Amniotic epithelial cell (primary cell): ENCODE data around the gene TLE2.
A peak's percentile ranks its signal among the peaks of the same experiment; 100 is the strongest.
"Not testable (repeated sequence)": the region's sequence is repeated elsewhere in the genome, so short reads cannot be mapped to it uniquely, and the experiment has no call there.

Source experiments
- DNase-seq: peaks from one replicate; pipeline ENCODE4 v3.0.0-alpha.2; 2010; ENCODE audit warnings: low read depth

The TLE2 gene

DNA sequence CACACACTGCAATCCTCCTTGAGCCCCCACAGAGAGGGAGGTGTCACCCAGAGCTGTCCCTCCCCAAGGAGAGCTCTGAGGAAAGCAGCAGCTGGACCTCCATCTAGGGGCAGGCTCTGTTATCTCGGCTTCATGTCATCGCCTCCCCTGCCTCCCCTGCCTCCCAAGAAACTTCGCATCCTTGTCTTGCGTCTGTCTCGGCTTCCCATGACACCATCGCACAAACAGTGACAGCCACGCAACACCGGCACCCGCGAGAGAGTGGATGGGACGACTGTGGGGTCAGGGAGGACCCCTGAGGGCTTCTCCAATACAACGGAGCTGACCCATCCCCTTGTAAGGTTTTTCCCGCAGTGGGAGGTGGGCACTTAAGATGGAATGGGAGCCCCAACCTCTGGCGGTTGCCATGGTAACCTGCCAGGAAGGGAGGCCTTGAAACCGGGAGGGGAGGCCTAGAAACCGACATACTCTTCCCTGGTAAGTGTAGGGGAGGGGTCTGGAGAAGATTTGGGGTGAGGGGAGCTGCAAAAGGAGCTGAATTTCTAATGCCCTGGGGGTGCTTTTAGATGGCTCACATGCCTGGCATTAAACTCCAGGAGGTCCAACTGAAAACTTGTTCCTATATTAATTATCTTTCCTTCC is 16.3 kb downstream of the TLE2 start:
- DNase-seq: no peak

DNA sequence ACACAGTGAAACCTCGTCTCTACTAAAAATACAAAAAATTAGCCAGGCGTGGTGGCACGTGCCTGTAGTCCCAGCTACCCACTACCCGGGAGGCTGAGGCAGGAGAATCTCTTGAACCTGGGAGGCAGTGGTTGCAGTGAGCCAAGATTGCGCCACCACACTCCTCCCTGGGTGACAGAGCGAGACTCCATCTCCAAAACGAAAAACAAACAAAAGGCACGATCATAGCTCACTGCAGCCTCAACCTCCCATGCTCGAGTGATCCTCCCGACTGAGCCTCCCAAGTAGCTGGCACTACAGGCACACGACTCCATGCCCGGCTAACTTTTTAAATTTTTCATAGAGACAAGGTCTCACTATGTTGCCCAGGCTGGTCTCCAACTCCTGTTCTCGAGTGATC is 17.0 kb downstream of the TLE2 start:
- not testable (repeated sequence) for DNase-seq

GRCh38 chr19:3010871-3011270 is 18.2 kb downstream of the TLE2 start:
- DNase-seq: no peak

DNA sequence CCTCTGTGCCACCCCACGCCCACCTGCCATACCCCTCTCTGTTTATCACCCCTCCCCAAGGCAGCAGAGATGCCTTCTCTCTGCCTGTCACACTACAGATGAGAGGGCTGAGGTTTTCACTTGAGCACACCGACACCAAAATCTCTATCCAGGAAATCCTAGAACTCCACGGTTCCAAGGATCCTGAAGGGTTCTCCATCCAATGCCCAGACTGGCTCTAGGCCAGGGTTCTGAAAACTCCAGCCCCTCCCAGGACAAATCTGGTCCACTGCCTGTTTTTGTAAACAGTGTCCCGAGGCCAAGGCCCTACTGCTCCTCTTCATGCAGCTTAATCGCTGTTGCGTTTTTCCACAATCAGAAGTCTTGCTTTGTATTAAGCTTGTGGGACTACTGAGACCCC is 20.1 kb downstream of the TLE2 start:
- DNase-seq: no peak

DNA sequence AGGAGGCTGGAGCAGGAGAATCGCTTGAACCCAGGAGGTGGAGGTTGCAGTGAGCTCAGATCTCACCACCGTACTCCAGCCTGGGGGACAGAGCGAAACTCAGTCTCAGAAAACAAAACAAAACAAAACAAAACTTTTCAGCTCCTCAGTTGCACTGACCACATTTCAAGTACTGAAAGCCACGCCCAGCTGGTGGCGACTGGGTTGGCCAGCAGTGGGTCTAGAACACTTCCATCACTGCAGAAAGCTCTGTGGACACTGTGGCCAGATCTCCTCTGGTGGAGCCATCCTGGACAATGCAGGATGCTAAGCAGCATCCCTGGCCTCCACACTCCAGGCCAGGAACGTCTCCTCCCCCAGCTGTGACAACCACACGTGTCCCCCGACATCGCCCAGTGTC is 21.1 kb downstream of the TLE2 start:
- no peak for DNase-seq

DNA sequence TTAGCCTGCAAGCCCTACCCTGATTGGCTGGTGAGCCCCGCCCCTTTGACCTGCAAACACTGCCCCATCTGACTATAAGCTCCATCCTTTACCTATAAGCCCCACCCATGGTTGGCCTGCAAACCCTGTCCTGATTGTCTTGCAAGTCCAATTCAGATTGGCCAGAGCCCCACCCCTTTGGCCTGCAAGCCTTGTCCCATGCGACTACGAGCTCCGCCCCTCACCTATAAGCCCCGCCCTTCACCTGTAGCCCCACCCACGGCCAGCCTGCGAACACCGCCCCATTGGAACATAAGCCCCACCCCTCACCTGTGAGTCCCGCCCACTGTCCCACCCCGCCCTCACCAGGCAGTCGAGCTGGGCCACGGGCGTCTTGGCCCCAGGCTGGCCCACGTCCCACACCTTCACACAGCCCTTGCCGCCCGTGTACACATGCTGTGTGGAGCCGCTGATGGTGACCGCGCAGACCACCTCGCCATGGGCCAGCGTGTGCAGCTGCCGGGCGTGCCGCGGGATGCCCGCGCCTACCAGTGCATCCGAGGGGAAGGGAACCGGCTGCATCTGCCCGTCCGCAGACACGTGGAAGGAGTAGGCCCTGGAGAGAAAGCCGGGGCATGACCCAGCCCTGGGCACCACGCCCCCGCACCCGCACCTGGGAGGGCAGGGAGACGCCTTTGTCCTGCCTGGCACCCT is 22.9 kb downstream of the TLE2 start:
- DNase-seq: no peak

DNA sequence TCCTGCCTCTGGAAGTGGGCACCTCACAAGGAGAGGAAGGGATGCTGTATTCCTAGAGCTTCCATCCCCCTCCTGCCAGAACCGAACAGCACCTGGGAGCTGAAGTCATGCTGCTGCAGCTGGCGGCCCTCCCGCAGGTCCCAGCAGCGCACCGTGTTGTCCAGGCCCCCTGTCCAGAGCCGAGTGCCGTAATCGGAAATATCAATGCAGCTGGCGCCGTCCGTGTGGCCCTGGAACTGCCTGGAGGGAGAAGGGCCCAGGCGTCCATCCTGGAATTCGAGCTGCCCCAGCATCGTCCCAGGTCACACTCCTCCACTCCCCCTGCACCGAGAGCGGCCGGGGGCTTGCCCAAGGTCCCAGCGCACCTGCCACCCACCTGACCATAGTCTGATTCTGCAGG is 23.7 kb downstream of the TLE2 start:
- no peak for DNase-seq

DNA sequence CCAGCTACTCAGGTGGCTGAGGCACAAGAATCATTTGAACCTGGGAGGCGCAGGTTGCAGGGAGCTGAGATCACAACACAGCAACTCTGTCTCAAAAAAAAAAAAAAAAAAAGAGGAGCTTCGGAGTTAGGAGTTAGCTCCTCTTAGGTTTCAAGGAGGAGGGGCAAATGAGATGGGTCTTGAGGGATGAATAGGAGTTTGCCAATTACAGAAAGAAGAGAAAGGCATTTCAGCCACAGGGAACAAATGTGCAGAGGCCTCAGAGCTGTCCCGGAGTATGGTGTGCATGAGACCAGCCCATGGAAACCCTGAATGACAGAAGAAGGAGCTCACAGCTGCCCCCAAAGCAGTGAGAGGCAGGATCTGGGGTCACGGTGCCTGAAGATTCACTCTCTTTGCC is 24.6 kb downstream of the TLE2 start:
- no peak for DNase-seq

DNA sequence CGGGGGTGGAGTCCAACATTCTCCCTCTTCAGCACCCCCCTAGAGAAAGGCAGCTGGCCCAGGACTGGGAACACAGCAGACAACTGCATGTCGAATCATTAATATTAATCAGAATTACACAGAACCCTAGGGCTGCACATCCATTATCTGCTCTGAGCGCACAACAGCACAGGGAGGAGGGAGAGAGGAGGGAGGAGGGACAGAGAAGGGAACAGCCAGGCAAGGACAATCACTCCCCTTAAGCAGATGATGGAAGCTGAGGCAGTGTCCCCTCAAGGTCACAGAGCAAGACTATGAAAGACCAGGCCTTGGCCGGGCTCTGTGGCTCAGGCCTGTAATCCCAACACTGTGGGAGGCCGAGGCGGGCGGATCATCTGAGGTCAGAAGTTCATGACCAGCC is 26.0 kb downstream of the TLE2 start:
- no peak for DNase-seq

GRCh38 chr19:3001235-3001800 is 27.8 kb downstream of the TLE2 start:
- DNase-seq: no peak

DNA sequence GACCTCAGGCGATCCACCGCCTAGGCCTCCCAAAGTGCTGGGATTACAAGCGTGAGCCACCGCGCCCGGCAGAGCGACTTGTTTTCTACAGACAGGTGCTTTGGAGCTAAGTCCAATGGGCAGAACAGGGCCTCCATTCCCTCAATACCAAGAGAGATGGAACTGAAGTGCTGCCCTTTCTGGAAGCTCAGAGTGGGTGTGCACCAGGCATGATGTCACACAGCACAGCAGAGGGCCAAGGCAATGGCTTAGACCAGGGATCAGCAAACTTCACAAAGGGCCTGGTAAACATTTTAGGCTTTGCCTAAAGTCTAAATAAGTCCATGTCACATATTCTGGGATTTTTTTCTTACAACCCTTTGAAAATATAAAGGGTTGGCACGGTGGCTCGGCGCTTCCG is 30.4 kb downstream of the TLE2 start:
- DNase-seq: no peak

DNA sequence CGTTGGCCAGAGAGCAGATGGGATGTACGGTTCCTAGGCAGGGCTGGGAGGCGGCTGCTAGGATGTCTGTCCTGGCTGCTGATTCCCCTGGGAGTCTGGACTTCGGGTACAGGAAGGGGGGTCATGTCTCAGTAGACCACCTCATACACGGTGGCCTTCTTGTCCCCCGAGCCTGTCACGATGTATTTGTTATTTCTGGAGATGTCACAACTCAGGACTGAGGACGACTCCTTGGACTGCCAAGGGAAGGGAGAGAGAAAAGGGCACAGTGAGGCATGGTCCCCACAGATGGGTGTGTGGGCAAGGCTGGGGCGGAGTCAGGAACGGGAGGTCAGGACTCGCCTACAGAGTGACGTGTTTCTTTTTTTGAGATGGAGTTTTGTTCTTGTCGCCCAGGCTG is 31.4 kb downstream of the TLE2 start:
- DNase-seq: no peak

DNA sequence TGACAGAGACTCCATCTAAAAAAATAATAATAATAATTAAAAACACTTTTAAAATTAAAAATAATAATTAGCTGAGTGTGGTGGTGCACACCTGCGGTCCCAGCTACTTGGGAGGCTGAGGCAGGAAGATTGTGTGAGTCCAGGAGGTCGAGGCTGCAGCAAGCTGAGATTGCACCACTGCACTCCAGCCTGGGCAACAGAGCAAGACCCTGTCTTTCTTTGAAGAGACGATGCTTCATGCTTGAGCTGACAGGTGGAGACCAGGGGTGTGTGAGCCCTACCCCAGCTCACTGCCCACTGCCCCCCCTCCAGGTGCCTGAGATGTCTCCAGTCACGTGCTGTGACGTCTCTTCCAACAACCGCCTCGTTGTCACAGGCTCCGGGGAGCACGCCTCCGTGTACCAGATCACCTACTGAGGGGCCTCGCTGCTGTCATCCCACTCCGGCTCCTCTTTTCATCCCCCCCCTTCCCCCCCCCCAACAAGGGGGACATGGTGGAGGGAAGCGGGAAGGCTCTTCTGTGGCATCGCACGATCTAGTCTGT is 34.4 kb downstream of the TLE2 start:
- no peak for DNase-seq

DNA sequence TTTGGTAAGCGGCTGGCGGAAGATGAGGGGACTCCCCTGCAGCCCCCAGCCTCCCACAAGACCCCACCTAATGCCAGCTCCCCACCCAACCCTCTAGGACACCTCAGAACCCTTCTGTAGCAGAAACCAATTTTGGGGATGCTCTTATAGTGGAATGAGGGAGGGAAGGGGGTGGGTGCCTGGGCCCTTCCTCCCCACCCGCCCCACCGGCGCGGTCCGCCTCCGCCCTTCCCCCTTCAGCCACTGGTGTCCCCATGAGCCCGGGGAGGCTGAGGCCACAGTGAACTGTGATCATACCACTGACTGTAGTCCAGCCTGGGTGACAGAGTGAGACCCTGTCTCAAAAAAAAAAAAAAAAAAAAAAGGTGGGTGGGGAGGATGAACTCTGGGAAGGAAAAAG is 35.5 kb downstream of the TLE2 start:
- no peak for DNase-seq

DNA sequence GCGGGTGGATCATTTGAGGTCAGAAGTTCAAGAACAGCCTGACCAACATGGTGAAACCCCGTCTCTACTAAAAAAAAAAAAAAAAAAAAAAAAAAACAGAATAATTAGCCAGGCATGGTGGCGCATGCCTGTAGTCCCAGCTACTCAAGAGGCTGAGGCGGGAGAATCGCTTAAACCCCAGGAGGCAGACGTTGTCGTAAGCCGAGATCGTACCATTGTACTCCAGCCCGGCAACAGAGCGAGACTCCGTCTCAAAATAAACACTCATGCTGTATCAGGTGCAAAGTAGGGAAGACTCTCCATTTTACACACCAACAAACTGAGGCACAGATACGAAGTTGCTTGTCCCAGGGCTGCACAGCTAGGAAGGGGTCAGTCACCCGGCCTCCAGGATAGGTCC is 36.1 kb downstream of the TLE2 start:
- DNase-seq: no peak

- DNase-seq: not testable (repeated sequence)
Measured at GRCh38 chr19:2992333-2992732, 36.7 kb downstream of the TLE2 start.

- DNase-seq: no peak
Measured at GRCh38 chr19:2989236-2989946, 39.7 kb downstream of the TLE2 start.

- no peak for DNase-seq
Measured at GRCh38 chr19:2988568-2988967, 40.5 kb downstream of the TLE2 start.

GRCh38 chr19:2987797-2988196 is 41.3 kb downstream of the TLE2 start:
- DNase-seq: no peak

DNA sequence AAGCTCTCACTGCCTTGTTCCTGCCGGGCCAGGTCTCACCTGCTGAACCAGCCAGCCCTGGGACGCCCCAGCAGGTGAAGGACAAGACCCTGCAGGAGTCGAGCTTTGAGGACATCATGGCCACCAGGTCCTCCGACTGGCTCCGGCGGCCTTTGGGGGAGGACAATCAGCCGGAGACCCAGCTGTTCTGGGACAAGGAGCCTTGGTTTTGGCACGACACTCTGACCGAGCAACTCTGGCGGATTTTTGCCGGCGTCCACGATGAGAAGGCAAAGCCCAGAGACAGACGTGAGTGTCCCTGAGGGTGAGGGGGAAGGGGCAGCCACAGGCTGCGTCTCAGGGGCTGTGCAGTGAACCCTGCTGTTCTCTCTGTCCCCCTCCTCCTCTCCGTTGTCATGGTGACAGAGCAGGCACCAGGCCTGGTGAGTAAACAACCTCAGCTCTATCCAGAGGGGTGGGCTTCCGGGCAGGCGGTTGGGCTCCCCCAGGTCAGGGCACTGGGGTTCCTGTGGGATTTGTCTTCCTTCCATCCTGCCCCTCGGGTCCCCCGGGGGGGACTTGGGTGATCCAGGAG is 42.0 kb downstream of the TLE2 start:
- DNase-seq: no peak

DNA sequence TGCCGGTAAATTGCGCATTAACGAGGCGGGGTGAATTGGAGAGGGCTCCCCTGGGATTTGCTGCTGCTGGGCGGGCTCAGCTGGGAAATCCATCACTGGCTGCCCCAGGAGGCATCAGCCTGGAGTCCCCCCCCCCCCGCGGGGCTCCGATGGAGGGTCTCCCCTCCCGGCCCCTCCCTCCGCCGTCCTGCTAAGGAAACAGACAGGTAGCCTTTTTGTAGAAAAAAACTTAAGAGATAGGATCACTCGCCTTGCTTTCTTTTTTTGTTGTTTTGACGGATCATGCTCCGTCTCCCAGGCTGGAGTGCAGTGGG is 44.9 kb downstream of the TLE2 start:
- DNase-seq: no peak

DNA sequence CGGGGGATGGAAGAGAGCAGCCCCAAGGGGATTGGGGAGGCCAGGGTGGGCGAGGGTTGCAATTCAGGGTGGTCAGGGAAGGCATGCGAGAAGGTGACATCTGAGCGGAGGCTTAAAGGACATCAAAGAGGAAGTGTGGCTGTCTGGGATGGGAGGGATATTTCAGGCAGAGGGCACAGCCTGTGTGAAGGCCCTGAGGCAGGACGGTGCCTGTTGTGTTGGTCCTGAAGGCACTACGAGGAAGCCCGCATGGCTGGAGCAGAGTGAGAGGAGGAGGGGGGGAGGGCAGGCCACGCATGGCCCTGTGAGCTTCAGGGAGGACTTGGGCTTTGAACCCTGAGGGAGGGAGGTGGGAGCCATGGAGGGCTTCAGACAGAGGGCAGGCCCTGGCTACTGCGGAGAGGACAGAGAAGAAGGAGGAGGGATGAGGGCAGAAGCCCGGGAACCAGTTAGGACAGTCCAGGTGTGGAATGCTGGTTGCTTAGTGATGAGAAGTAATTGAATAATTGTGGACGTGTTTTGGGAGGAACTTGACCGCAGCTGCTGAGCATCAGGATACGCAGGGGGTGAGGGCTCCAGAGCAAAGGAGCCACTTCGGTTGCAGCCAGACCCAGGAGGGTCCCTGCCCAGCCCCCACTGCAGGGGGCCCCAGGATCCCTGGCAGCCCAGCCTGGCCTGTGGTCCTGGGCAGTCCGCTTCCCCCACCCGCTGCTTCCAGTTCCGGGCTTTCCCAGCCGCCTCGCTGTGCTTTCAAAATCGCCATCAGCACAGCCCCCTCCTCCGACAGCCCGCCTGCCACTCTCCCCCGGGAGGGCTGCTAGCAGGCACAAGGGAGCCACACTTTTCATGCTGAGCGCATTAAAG is 45.5 kb downstream of the TLE2 start:
- peak; percentile 62 for DNase-seq
